GM12892 (cell line): ENCODE results near the gene IFITM2.

ENCODE experiments used
- POLR2AphosphoS5 ChIP-seq: IDR thresholded peaks from 2 replicates; pipeline ENCODE4 v1.6.1; 2011; ENCODE audit warnings: low read depth, low read length, control low read depth
- TAF1 ChIP-seq: IDR thresholded peaks from 2 replicates; pipeline ENCODE4 v1.6.1; 2011; ENCODE audit warnings: low read depth, mild to moderate bottlenecking, control low read depth, low read length, borderline replicate concordance

DNA sequence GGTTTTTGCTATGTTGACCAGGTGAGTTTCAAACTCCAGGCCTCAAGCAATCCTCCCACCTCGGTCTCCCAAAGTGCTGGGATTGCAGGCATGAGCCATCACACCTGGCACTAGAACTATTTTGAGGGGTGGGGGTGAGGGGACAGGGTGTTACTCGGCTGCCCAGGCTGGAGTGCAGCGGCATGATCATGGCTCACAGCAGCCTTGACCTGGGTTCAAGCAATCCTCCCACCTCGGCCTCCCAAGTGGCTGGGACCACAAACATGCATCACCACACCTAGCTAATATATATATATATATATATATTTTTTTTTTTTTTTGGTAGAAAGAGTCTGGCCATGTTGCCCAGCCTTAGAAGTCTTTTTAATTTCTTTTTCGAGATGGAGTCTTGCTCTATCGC, 30.1 kb downstream of the IFITM2 start:
- TF ChIP-seq POLR2AphosphoS5 (no peak), TAF1 (no peak)
